ENCODE data around the gene ENTPD2.
"Not testable (repeated sequence)": the region's sequence is repeated elsewhere in the genome, so short reads cannot be mapped to it uniquely, and the experiment has no call there.

Gene ENTPD2

DNA sequence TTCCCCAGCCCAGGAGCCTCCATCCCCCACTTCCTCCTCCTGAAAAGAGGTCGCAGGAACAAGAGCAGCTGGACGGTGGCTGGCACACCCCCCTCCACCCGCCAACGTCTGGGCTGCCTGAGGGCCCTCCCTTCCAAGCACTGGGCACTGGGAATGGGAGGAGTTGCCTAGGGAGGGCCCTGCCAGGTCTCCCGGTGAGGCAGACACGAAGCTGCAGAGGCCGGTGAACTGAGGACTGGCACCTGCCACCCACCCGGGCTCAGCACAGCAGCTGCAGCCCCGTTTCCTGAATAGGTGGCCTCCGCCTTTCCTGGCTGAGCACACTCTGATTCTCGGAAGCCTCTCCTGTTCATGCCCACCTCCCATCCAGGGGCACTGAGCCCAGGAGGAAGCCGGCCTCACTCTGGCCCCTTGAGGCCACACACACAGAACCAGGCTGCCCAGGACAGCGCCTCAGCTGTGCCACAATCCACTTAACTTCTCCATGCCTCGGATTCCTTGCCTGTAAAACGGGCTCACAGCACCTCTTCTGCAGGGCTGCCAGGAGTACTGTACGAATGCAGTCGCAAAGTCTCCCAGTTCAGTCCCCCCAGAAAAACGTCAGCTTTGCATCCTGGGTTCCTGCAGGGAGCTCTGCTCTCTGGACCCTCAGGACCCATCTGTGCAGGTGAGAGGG is 9.2 kb downstream of the ENTPD2 start:
- DNase-seq = peak in 2 of 3 experiments; percentile 68 to 79

DNA sequence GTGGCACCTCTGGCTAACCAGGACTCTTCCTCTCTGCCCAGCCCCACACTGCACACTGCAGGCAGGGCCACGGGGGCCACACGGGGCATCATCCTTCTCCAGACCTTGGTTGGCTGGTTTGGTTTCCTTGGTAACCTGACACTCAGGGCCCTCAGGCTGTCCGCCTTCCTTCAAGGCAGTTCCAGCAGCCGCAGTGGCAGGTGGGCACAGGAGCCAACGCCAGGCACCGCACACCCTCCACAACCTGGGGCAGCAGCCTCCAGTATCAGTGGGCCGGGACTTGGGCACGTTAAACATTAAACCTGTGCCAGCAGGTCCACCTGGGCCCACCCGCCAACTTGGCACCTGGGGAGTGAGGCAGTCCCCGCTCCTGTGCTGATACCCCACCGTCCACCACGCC is 9.8 kb downstream of the ENTPD2 start:
- DNase-seq = peak in 1 of 3 experiments; percentile 51

DNA sequence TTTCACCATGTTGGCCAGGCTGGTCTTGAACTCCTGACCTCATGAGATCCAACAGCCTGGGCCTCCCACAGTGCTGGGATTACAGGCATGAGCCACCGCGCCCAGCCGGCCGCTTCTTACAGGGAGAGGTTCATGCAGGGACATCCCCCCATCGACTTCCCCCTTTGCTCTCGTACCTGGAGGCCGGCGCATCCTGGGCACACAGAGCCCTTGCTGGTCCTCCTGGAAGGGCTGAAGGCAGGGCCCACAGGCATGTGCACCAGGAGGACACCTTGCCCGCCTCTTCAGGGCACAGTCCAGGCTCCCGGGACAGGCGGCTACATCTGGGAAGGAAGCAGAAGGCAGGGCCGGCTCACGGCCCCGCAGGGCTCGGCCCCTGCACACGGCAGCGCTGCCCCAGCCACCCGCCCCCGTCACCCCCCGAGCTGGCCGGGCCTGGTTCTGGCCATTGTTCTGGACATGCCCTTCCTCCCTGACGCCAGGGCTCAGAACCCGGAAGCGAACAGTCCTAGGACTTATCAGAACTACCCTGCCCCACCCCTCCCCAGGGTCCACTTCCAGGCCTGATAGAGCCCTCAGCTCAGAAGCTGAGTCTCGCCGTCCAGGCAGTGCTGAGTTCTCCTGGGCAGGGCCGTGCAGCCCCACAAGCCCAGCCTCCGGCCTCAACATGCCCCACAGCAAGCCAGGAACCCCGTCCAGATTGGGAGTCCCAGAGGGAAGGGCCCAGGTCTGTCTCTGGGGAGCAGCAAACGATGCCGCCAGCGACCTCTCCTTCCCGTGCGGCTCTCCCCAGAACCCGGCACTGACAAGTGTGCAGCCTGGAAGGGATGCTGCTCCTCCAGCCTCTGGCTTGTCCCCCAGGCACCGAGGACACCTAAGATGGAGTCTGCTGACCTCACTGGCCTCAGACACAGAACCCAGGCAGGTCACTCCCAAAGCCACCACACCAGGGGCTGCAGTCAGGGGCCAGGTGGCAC is 10.8 kb downstream of the ENTPD2 start:
- no peak for DNase-seq

DNA sequence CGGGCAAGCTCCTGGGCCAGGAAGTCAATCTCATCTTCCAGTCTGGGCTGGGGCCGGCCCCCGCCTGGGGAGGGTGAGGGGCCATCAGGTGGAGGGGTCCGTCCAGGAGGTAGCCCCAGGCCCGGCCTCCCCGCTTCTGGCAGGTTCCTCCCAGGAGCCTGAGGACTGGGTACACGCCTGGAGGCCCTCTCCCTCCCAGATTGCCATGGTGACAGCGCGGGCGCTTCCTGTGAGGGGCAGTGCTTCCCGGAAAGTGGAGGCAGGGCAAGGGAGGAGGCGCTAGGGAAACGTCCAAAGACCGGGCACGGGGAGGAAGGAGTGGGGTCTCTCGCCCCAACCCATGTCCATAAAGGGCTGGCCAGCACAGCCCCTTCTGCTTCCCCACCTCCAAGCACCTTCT is 12.7 kb downstream of the ENTPD2 start:
- DNase-seq = peak in 1 of 3 experiments; percentile 23

DNA sequence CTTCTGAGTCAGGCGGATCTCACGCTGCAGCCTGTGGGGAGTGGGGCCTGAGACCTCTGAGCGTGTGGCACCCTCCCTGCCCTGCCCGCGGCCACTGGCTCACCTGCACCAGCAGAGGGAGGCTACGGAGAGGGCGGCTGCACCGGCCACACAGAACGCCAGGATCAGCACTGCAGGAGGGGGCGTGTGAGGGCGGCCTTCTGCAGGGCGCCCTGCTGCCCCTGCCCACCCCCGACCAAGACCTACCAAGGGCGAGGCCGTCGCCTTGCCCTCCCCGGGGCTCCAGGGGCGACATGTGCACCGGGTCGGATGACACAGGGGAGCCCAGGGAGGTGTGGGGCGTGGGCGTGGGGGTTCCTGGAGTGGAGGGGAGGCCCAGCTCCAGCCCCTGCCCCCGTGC is 13.3 kb downstream of the ENTPD2 start:
- DNase-seq = no peak

DNA sequence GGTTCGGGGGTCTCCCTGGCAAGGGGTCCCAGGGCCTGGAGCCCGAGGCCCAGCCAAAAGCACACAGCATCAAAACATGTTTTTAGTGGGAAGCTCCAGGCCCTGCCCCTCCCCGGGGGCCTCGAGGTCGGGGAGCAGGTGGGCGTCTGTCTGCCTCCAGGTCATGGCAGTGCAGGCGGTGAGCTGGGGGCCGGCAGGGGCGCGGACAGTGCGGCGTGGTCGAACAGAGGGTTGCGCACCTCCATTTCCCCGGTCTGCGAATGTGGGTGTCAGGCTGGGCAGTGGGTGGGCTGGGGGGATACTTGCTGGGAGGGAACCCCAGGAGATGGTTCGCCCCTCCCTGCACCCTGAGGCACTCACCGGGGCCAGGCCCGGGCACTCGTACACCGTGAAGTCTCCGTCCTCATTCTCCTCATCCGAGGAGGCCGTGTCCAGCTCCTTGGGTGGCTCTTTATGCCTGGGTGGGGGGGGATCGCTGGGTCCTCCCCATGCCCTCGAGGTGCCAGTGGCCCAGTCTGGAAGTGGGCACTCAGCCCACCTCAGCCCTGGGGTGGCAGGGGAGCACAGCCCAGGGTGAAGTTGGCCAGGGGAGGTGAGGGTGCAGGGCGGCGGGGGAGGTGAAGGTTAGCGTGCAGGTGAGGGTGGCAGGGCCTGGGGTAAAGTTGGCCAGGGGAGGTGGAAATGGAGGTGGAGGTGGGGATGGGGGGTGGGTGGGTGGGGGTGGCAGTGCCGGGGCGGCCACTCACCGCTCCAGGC is 14.1 kb downstream of the ENTPD2 start:
- no peak for DNase-seq

DNA sequence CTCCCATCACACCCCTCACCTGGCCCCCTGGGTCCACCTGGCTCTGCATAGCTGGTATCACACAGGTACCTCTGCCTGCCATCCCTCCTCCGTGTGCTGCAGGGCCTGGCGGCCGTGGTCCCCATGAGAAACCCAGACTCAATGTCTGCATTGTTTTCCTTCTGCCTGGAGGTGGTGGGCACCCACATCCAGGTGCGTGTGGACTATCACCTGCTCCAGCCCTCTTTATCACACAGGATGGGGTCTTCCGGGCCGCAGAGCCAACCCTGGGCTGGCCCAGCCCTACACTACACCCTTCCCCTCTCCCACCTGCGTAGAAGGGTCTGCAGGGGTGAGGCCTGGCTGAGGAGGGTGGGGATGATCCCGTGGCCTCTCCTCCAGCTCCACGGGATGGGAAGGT is 14.9 kb downstream of the ENTPD2 start:
- DNase-seq = no peak

DNA sequence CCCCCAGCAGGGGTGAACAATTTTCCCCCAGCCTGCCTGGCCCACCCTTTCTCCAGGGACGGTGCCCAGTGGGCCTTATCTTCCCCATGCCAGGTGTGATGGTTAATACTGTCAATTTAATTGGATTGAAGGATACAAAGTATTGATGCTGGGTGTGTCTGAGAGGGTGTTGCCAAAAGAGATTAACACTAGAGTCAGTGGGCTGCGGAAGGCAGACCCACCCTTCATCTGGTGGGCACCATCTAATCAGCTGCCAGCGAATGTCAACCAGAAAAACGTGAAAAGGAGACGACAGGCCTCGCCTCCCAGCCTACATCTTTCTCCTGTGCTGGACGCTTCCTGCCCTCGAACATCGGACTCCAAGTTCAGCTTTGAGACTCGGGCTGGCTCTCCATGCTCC is 16.4 kb downstream of the ENTPD2 start:
- no peak for DNase-seq

DNA sequence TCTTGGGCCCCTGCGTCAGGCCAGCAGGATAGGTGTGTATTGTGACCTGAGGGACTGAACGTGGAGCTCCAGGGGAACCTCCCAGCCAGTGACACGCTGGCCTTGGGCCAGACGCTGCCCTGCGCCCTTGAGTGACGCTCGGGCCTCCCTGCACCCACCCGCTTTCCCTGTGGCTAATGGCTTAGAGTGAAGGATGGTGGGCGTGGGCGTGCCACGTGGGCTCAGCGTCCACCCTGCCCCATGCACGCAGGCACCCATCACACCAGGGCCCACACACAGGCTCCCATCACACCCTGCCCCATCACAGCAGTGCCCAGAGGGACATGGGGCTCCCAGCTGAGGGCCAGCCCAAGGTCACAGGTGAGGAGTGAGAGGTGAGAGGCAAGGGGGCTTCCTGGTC is 16.8 kb downstream of the ENTPD2 start:
- DNase-seq = no peak

DNA sequence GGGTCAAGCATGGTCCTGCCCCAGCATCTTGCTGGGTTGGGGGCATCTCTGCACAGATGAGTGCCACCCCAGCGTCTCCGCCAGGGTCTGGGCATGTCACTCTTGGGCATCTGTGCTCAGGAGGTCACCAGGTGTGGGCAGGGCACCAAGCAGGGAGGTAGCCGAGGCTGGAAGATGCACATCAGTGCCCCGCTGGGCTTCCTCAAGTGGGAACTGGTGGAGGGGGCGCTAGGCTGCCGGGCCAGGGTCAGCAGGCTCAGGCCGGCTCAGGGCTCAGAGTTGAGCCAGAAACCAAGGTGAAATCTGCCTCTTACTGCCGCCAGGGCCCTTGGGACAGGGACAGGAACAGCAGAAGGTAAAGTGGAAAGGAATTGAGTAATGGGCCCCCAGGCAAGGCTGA is 17.9 kb downstream of the ENTPD2 start:
- DNase-seq = no peak

DNA sequence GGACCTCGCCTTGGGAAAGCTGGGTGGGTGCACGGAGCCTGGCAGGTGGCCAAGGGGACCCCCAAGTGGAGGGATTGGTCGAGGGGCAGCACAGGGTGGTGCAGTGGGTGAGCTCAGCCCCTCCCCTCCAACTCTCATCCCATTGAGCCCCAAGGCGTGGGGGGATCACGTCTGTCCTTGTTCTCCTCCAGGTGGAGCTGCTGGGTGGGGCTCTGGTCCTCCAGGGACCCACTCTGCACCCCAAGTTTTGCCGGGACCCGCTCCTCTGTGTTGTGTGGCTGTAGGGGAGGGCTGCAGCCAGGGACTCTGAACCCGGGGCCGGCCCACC is 18.4 kb downstream of the ENTPD2 start:
- DNase-seq = no peak

DNA sequence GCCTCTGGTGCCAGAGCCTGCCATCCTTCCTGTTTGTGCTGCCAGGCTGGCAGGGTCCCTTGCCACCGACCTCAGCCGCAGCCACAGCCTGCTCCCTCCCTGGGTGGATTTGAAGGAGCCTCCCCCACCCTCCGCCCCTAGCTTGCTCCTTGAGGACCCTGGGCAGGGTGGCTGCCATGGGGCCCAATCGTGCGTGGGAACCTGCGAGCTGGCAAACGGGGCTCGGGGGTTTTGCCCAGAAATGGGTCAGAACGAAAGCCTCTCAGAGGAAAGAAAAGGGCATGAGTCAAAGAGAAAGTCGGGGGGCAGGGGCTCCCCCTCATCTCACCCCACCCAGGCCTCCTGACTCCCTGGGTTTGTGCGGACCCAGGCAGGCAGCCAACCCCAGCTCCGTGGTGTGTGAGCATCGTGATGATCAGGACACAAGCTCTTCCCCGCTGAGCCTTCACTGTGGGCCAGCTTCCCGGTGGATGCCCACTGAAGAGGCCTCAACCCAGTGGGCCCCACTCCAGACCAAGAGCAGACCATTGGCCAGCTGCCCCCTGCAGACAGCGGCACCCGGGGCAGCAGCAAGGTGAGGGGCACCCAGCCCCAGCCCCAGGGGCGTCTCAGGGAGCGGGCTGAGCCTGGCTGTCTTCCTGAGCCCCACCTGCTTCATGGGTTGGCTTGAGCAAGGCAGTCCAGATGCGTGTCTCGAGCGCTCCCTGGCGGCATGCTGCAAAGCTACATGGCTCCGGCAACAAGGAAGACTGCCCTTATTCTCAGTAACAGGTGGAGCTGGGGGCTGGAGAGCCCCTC is 19.0 kb downstream of the ENTPD2 start:
- peak; percentile 65 to 92 (median 84) for DNase-seq

DNA sequence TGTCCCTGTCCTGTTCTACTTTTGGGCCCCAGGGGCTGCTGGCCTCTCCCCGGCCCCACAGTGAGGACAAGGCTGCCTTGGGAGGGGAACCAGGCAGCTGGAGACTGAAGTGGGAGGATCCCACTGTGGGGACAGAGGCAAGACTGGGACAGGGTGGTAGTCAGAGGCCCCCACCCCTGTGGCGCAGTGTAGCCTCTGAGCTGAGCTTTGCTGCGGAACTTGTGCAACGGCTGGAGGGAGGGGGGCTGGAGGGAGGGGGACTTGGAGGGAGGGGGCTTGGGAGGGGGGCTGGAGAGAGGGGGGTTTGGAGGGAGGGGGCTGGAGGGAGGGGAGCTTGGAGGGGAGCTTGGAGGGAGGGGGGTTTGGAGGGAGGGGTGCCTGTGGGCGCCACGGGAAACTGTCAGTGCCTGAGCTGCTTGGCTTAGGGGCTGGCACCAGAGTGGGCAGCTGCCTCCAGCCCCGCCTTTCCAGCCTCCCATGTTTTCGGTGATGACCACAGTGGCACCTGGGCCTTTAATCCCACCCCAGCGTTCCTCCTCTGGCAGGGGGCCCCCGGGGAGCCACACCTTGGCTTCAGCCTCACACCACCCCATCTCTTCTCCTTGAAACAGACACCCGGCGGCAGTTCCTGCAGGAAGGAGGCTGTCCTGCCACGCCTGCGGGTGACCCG is 19.7 kb downstream of the ENTPD2 start:
- peak in 1 of 3 experiments; percentile 54 for DNase-seq

DNA sequence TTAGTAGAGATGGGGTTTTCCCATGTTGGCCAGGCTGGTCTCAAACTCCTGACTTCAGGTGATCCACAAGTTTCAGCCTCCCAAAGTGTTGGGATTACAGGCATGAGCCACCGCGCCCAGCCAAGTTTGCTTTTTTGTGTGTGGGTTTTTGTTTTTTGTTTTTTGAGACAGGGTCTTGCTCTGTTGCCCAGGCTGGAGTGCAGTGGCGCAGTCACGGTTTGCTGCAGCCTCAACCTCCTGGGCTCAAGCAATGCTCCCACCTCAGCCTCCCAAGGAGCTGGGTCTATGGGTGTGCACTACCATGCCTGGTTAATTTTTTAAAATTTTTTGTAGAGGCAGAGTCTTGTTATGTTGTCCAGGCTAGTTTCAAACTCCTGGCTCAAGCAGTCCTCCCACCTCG is 20.4 kb downstream of the ENTPD2 start:
- DNase-seq = not testable (repeated sequence)

DNA sequence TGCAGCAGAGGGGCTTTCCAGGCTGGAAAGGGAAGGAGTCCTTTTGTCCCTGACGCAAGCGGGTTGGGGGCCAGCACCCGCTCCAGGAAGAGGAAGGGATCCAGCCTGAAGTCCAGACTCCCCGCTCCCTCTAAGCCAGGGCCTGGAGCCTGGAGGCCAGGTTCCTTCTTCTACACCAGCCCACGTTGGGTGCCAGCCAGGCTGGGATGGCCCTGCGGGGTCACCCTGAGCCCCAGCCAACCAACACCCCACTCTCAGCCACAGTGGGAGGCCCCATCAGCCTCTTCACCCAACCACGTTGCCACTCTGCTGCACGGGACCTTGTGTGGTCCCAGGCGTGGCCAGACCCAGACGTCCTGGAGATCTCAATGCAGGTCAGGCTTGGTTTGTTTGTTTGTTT is 21.0 kb downstream of the ENTPD2 start:
- DNase-seq = no peak

DNA sequence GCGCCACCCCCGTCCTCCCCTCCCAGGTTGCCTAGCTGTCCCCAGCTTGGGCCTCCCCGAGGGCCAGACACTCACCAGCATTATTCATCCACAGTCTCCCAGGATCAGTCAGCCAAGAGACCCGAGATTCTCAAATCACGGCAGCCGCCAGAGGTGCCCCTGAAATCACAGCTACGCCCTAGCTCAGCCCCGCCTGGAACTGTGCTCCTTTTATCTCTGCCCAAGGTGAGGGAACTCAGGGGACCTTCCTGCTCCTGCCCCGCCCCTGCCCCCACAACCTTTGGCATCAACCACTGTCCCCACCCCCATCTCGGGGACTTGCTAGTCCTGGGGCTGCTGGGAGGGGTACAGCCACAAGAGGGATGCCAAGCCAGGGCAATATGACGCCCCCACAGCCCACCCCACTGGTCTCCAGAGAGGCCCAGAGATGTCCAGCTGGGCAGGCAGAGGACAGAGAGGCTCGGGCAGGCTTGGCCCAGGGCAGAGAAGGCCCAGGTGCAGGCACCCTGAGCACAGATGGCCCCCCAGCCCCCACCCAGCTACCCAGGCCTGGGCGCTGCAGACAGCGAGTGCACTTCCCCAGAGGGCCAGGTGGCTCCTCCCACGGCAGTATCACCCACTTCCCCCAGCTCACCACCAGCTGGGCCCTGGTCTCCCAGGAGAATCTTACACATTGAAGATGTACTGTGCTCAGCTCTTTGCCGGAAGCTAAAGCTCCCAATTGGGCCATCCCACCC is 21.8 kb downstream of the ENTPD2 start, which contains the start of gene FUT7:
Gene FUT7, minus strand, starts transcription at position 185 of the 737 bp plus-strand sequence. Its CDS starts 97 bp downstream, at position 88.
- DNase-seq = no peak

DNA sequence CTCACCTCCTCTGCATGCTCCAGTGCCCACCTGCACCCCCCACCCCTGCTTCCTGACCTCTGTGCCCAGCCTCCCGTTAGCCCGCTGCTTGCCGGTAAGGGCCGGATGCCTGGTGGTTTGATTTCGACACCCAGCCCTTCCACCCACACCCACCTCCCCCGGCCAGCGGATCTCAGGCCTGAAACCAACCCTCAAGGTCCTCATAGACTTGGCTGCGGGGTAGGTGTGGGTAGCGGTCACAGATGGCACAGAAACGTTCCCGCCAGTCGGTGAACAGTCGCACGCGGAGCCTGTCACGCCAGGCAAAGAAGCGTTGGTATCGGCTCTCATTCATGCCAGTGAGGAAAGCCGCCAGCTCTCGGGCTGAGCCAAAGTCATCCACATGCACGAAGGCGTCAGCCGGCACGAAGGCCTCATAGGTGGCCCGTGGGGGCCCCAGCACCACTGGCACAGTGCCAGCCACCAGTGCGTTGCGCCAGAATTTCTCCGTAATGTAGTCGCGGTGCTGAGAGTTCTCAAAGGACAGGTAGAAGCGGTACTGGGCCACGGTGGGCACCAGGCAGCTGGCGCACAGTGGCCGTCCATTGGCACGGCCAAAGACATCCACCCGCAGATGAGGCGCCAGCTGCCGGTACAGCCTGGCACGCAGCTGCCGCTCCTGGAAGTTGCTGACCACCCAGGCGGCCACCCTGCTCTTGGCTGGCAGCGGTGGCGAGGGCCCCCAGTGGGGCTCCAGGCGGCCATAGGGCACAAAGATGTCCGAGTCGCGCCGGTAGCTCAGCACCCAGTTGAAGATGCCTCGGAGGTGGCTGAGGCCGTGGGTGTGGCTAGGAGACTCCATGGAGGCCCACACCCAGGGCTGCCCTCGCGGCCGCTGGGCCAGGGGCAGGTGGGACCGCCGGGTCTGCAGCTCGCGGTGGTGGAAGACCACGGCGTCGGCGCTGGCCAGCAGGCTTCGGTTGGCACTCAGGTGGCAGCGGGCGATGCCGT is 23.0 kb downstream of the ENTPD2 start:
- no peak for DNase-seq

DNA sequence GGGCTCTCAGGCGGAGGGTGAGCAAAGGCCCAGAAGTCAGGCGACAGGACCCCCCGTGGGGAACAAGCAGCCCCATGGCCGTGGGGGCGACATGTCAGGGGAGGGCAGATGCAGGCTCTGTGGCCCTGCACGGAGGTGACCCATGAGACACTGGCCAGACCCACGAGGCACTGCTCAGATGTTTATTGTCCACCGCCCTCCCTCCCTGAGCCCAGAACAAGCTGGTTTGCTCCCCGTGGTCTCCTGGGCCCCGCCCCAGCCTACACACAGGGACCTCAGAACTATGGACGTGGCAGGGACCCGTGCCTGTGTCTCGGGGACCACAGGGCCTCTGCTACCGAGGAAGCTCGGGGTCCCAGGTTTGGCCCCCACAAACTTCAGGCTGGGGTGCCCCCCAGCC is 23.9 kb downstream of the ENTPD2 start:
- no peak for DNase-seq

DNA sequence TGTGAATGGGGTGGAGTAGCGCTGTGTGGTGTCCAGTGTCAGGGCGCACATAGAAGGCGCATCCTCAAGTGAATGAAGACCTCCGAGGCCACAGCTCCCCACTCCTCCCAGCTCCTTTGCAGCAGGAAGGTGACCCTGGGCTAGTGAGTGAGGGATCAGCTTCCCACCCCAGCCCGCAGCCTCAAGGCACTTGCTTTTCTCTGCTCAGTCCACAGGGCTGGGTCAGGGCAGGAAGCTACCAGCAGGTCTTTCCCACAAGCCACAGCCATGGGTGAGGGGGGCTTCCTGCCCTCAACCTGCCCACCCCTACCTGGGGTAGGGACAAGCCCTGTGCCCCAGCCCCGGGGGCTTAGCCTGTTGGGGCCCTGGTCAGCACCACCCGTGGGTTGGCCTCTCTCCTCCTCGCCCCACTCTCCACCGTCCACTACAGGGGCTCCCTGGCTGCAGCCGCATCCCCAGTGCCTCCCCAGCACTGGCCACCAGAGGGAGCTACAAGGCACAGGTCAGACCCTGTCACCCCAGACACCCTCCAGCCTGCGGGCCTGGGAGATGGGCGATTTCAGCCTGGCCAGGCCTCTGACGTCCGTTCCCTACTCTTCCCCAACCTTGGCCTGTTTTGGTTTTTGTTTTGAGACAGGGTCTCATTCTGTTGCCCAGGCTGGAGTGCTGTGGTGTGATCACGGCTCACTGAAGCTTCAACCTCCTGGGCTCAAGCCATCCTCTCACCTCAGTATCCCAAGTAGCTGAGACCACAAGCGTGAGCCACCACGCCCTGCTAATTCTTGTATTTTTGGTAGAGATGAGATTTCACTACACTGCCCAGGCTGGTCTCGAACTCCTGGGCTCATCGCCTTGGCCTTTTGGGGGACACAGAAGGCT is 24.6 kb downstream of the ENTPD2 start:
- DNase-seq = peak; percentile 11 to 77 (median 67)
